ENCODE measurements around the gene USP38. TPM values are rescaled to one million over a fixed set of nuclear protein-coding genes. Genes with fewer than 3 reads are reported as not detected.

Gene USP38, protein sequence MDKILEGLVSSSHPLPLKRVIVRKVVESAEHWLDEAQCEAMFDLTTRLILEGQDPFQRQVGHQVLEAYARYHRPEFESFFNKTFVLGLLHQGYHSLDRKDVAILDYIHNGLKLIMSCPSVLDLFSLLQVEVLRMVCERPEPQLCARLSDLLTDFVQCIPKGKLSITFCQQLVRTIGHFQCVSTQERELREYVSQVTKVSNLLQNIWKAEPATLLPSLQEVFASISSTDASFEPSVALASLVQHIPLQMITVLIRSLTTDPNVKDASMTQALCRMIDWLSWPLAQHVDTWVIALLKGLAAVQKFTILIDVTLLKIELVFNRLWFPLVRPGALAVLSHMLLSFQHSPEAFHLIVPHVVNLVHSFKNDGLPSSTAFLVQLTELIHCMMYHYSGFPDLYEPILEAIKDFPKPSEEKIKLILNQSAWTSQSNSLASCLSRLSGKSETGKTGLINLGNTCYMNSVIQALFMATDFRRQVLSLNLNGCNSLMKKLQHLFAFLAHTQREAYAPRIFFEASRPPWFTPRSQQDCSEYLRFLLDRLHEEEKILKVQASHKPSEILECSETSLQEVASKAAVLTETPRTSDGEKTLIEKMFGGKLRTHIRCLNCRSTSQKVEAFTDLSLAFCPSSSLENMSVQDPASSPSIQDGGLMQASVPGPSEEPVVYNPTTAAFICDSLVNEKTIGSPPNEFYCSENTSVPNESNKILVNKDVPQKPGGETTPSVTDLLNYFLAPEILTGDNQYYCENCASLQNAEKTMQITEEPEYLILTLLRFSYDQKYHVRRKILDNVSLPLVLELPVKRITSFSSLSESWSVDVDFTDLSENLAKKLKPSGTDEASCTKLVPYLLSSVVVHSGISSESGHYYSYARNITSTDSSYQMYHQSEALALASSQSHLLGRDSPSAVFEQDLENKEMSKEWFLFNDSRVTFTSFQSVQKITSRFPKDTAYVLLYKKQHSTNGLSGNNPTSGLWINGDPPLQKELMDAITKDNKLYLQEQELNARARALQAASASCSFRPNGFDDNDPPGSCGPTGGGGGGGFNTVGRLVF
- total RNA-seq (100 to 1,000 TPM in 1 of 4 donors, 10 to 100 TPM in 3; 39.9 to 105 (median 65.7) TPM), polyA plus RNA-seq (100 to 1,000 TPM in 1 of 3 donors, 10 to 100 TPM in 2; 25.6 to 120 (median 45.4) TPM)
- long read RNA-seq, donor 1, full-length matches to known transcripts, result 40 of 52 reads
- long read RNA-seq, donor 1, partial matches to known transcripts, result 9 of 52 reads
- long read RNA-seq, donor 1, other reads (novel, unspliced or antisense), result 3 of 52 reads
- long read RNA-seq, donor 2, full-length matches to known transcripts, result 126 of 179 reads
- long read RNA-seq, donor 2, partial matches to known transcripts, result 22 of 179 reads
- long read RNA-seq, donor 2, other reads (novel, unspliced or antisense), result 31 of 179 reads

DNA sequence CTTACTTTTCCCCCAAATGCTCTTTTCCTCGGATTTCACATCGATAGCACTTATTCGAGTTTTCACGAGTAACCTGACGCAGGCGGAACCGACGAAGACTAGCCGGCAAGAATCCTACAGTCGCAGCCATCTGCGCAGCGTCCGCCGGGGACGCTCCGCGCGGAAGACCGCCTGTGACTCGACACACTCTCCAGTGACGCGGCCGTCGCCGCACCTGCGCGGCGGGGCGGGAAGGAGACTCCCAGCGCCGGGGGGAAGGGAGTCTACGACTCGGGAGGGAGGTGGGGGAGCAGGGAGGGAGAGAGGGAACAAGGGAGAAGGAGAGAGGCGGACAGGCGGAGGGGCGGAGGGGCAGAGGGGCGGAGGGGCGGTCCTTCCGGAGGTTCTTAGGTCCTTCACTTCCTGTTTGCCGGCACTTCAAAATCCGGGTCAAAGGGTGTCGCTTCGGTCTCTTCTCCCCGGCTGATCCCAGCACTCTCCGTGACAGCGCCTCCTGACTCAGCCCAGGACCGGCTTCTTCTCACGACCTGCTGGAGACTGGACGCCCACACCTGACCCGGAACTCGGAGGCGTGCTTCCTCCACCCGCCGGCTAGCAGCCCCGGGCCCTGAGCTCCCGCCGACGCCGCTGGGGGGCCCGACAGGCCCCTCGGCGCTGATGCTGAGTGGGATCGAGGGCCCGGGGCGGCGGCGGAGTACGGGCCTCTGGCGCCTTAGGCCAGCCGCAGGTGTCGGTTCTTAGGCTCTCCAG, at the start of gene USP38:
TSS of gene USP38 (plus strand) at position 415 of the 750 bp plus-strand sequence. CDS start 534 bp downstream, outside the sequence.
- Histone ChIP-seq H3K4me3 (peak within 1 kb of the TSS; percentile 96), H3K27ac (peak within 1 kb of the TSS; percentile 98), H3K4me1 (peaks cover 23% of the 10 kb centered on the region), H3K36me3 (ENCODE audit: insufficient read depth in 1 of 2, low read depth in 1 of 2) (peaks cover 0 to 6% of the 10 kb centered on the region in 2 donors), H3K27me3 (ENCODE audit: insufficient read depth in 3 of 3, low read length in 2 of 3) (no peaks in the 10 kb centered on the region), H3K9me3 (no peaks in the 10 kb centered on the region)
- peak; percentile 89 to 96 (median 92) for ATAC-seq
- DNase-seq, result peak; percentile 91 to 96
- TF ChIP-seq, protein P1, sequence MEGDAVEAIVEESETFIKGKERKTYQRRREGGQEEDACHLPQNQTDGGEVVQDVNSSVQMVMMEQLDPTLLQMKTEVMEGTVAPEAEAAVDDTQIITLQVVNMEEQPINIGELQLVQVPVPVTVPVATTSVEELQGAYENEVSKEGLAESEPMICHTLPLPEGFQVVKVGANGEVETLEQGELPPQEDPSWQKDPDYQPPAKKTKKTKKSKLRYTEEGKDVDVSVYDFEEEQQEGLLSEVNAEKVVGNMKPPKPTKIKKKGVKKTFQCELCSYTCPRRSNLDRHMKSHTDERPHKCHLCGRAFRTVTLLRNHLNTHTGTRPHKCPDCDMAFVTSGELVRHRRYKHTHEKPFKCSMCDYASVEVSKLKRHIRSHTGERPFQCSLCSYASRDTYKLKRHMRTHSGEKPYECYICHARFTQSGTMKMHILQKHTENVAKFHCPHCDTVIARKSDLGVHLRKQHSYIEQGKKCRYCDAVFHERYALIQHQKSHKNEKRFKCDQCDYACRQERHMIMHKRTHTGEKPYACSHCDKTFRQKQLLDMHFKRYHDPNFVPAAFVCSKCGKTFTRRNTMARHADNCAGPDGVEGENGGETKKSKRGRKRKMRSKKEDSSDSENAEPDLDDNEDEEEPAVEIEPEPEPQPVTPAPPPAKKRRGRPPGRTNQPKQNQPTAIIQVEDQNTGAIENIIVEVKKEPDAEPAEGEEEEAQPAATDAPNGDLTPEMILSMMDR (IDR thresholded peaks at IDR 0.05), result no peak
- 0 to 1% (median 0%) methylated on average over 60 to 71 of the region's 71 CpGs for WGBS, 3 donors
- intact Hi-C loops (cut with DNase I), result loop anchor here in 1 of 2 donors (10.0 kb wide), 1 partner anchor 1990 kb away; no protein-coding TSS in a partner anchor

- no peak overlapping the region for H3K27ac ChIP-seq
- no peaks in the 10 kb centered on the region for H3K36me3 ChIP-seq (ENCODE audit: insufficient read depth in 1 of 2, low read depth in 1 of 2)
- intact Hi-C loops (cut with DNase I), result no loop called here
- no peaks in the 10 kb centered on the region for H3K4me1 ChIP-seq
- no peak overlapping the region for H3K4me3 ChIP-seq
- H3K27me3 ChIP-seq (ENCODE audit: insufficient read depth in 3 of 3, low read length in 2 of 3), result no peaks in the 10 kb centered on the region
- no peak for DNase-seq
- H3K9me3 ChIP-seq, result no peaks in the 10 kb centered on the region
- TF ChIP-seq, protein P1 (IDR thresholded peaks at IDR 0.05), result no peak
- no peak for ATAC-seq
- 89 to 93% (median 90%) methylated on average over 5 of the region's 5 CpGs for WGBS, 3 donors
These were observed 49.4 kb upstream of the USP38 start for GRCh38 chr4:143135358-143135757.

GRCh38 chr4:143140696-143141095, 44.0 kb upstream of the USP38 start:
- H3K4me3 ChIP-seq, result no peak overlapping the region
- H3K4me1 ChIP-seq, result no peaks in the 10 kb centered on the region
- H3K27me3 ChIP-seq (ENCODE audit: insufficient read depth in 3 of 3, low read length in 2 of 3), result no peaks in the 10 kb centered on the region
- H3K9me3 ChIP-seq, result no peaks in the 10 kb centered on the region
- no peaks in the 10 kb centered on the region for H3K36me3 ChIP-seq (ENCODE audit: insufficient read depth in 1 of 2, low read depth in 1 of 2)
- DNase-seq, result no peak
- intact Hi-C loops (cut with DNase I), result no loop called here
- no peak overlapping the region for H3K27ac ChIP-seq
- TF ChIP-seq, protein P1 (IDR thresholded peaks at IDR 0.05), result no peak
- WGBS, 3 donors, result 87 to 95% (median 93%) methylated on average over 4 of the region's 4 CpGs
- ATAC-seq, result no peak

DNA sequence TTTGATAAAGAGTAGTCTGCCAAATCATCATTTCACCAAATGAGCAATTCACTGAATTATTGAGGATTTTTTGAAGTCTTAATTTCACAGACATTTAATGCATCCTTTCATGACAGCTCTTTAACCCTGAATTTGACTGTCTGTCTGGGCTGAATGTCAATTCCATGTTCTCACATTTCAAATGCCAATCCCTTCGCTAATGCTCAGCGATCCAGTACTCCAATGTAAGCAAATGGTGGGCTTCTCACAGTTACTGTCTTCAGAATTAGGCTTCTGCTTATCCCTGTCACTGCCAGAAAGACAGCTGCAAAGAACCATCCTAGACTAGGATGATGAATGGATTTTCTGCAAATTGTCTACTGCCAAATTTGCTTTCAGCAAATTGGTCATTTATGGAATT, 36.2 kb upstream of the USP38 start:
- intact Hi-C loops (cut with DNase I), result no loop called here
- ATAC-seq, result no peak
- no peaks in the 10 kb centered on the region for H3K36me3 ChIP-seq (ENCODE audit: insufficient read depth in 1 of 2, low read depth in 1 of 2)
- H3K9me3 ChIP-seq, result peaks cover 35% of the 10 kb centered on the region
- WGBS, 3 donors, result 31 to 39% (median 35%) methylated on average over 2 of the region's 2 CpGs
- no peak overlapping the region for H3K27ac ChIP-seq
- H3K4me1 ChIP-seq, result no peaks in the 10 kb centered on the region
- TF ChIP-seq, protein P1 (IDR thresholded peaks at IDR 0.05), result no peak
- no peaks in the 10 kb centered on the region for H3K27me3 ChIP-seq (ENCODE audit: insufficient read depth in 3 of 3, low read length in 2 of 3)
- no peak overlapping the region for H3K4me3 ChIP-seq
- DNase-seq, result no peak

All from psoas muscle (tissue), 8 donors.